Right forelimb (tissue), 1 donor: ENCODE data around the gene GSTM3.
"Not testable (repeated sequence)": the region's sequence is repeated elsewhere in the genome, so short reads cannot be mapped to it uniquely, and the experiment has no call there.

Experiments used
- DNase-seq: peaks from one replicate; pipeline ENCODE4 v3.0.0-alpha.2; 2018

GSTM3 gene

GRCh38 chr1:109691759-109692158 lies 49.1 kb downstream of the GSTM3 start:
- DNase-seq: no peak

DNA sequence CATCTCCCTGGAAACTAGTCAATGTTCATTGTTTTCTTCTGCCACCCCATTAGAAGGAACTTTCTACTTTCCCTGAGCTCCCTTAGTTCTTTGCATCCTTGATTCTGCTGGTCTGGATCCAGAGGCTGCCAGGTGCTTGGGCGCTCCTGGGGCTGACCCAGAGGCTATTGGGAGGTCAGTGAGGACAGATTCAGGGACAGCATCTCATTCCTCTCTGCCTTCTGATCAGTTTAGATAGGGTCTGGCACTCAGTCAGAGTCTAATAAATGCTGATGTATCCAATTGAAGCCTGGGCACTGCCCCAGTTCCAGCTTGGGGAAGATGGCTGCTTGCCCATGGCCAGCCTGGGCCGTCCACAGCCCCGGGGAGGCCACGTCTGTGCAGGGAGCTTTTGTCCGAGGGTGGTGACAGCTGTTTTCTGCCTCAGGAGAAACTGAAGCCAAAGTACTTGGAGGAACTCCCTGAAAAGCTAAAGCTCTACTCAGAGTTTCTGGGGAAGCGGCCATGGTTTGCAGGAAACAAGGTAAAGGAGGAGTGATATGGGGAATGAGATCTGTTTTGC lies 50.9 kb downstream of the GSTM3 start:
- DNase-seq: no peak

GRCh38 chr1:109687641-109688499 lies 53.0 kb downstream of the GSTM3 start, which contains the start of gene GSTM1:
Gene GSTM1 (plus strand): TSS chr1:109687817. CDS start chr1:109687874, 57 bp downstream.
- no peak for DNase-seq

DNA sequence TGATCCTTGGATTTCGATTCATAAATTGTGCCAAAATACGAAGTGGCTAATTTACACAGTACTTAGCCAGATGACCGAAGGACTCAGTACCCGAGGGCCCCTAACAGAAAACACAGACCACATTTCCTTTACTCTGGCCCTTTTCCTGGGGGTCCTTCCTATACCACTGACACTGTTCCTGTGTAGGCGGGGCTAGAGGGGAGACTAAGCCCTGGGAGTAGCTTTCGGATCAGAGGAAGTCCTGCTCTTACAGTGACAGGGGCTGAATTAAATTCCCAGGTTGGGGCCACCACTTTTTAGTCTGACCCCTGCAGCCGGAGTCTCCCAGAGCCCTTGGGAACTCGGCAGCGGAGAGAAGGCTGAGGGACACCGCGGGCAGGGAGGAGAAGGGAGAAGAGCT lies 53.7 kb downstream of the GSTM3 start:
- not testable (repeated sequence) for DNase-seq

- DNase-seq: not testable (repeated sequence)
Observed at GRCh38 chr1:109685890-109686289, 54.9 kb downstream of the GSTM3 start.

- not testable (repeated sequence) for DNase-seq
Observed at GRCh38 chr1:109685399-109685798, 55.4 kb downstream of the GSTM3 start.

- DNase-seq: not testable (repeated sequence)
Observed at GRCh38 chr1:109684777-109685176, 56.1 kb downstream of the GSTM3 start.
